Lung (tissue), 12 donors: ENCODE data around the gene RSF1. TPM values are rescaled to one million over a fixed set of nuclear protein-coding genes. Genes with fewer than 3 reads are reported as not detected.

Experiments
- ATAC-seq: fragments of 200-7000 bp; cut with Tn5 transposase; one replicate; pipeline ENCODE4 v1.9.1; 2020; ENCODE audit warnings: moderate number of reproducible peaks; ENCODE audit not compliant: insufficient read depth, low FRiP score
- DNase-seq, 3 donors: peaks; one replicate each; pipeline ENCODE4 v3.0.0-alpha.2; 2013 to 2017
- H3K27ac ChIP-seq, 2 donors: one replicate each; pipeline ENCODE4 v1.5.1; 2013; ENCODE audit warnings: mild to moderate bottlenecking in 2 of 2, moderate library complexity in 2 of 2, control low read depth in 1 of 2, inconsistent platforms in 1 of 2, low read depth in 1 of 2, low read length in 1 of 2
- H3K27me3 ChIP-seq, 3 donors: one replicate each; pipeline ENCODE4 v1.5.1; 2013; ENCODE audit warnings: low read length in 2 of 3; ENCODE audit not compliant: control insufficient read depth in 3 of 3, insufficient read depth in 3 of 3
- H3K36me3 ChIP-seq, 4 donors: one replicate each; pipeline ENCODE4 v1.5.1; 2013; ENCODE audit warnings: low read length in 4 of 4, mild to moderate bottlenecking in 1 of 4, moderate library complexity in 1 of 4; ENCODE audit not compliant: control insufficient read depth in 4 of 4, insufficient read depth in 4 of 4
- H3K4me1 ChIP-seq, 5 donors: one replicate each; pipeline ENCODE4 v1.5.1; 2013; ENCODE audit warnings: low read length in 5 of 5, mild to moderate bottlenecking in 2 of 5, moderate library complexity in 1 of 5; ENCODE audit not compliant: control insufficient read depth in 5 of 5, insufficient read depth in 5 of 5
- H3K4me3 ChIP-seq: one replicate; pipeline ENCODE4 v1.5.1; 2013; ENCODE audit warnings: mild to moderate bottlenecking, control low read depth, moderate library complexity
- H3K9ac ChIP-seq, 2 donors: one replicate each; pipeline ENCODE4 v1.5.1; 2013; ENCODE audit warnings: low read length in 2 of 2, control low read depth in 1 of 2; ENCODE audit not compliant: insufficient read depth in 1 of 2
- H3K9me3 ChIP-seq, 4 donors: one replicate each; pipeline ENCODE4 v1.5.1; 2013; ENCODE audit warnings: low read length in 3 of 4, mild to moderate bottlenecking in 1 of 4, moderate library complexity in 1 of 4; ENCODE audit not compliant: control insufficient read depth in 4 of 4, insufficient read depth in 3 of 4
- WGBS, 2 donors: extraction: QIAGEN DNeasy Blood & Tissue Kit; methylation state at CpG; one replicate each; pipeline ENCODE4 v1.1.7; 2013; 5-methylcytosine and 5-hydroxymethylcytosine counted together
- polyA plus RNA-seq, 2 donors: library from polyadenylated mRNA; stranded (reverse); fragments of 200-250 nt; gene quantifications; one replicate each; pipeline ENCODE4 v1.2.1, GENCODE V29; 2013
- total RNA-seq, 2 donors: library from RNA; depleted of rRNA in 1 of 2; stranded (reverse); fragments of >200 nt in 1 of 2; gene quantifications; one replicate each; pipeline ENCODE4 v1.2.1, GENCODE V29; 2014 to 2021
- TF ChIP-seq, protein P1 (sequence below): IDR thresholded peaks from 2 replicates; pipeline ENCODE4 v1.5.1; 2012; ENCODE audit warnings: mild to moderate bottlenecking; ENCODE audit errors: control extremely low read depth, extremely low read depth
- donor health status: control.
- donor health status: control.
- donor health status: Bipolar disorder and iron deficiency.
- donor health status: healthy.
- donor health status: DM: yes; HTN: yes; CAD: no.

RSF1 gene
- total and polyA plus RNA-seq, 4 donors, result 9.8 to 110 (median 29.2) TPM

DNA sequence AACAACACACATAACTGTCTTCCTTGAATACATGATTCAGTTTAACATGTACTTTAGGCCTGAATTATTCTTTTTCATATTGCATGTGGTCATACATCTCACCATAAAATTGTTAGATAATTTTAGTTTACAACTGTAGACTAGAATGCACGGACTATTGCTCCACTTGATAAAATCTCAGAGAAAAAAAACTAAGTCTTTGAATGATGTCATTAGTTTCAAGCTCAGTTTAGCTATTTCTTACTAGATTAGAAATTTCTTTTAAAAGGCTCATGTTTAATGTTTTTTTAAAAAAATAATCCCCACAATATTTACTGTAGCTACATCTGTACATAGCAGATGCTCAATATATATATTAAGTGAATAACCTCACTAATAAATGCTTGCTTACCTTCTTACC is 5.1 kb downstream of the RSF1 start:
- WGBS, 2 donors, result 85 to 90% methylated on average over 1 of the region's 1 CpG
- no peak overlapping the region for H3K4me3 ChIP-seq
- peaks cover 0 to 6% (median under 1%) of the 10 kb centered on the region in 4 donors for H3K36me3 ChIP-seq
- no peak for ATAC-seq
- no peak for DNase-seq
- peaks cover 0 to 9% (median 6%) of the 10 kb centered on the region in 5 donors for H3K4me1 ChIP-seq
- TF ChIP-seq, protein P1, sequence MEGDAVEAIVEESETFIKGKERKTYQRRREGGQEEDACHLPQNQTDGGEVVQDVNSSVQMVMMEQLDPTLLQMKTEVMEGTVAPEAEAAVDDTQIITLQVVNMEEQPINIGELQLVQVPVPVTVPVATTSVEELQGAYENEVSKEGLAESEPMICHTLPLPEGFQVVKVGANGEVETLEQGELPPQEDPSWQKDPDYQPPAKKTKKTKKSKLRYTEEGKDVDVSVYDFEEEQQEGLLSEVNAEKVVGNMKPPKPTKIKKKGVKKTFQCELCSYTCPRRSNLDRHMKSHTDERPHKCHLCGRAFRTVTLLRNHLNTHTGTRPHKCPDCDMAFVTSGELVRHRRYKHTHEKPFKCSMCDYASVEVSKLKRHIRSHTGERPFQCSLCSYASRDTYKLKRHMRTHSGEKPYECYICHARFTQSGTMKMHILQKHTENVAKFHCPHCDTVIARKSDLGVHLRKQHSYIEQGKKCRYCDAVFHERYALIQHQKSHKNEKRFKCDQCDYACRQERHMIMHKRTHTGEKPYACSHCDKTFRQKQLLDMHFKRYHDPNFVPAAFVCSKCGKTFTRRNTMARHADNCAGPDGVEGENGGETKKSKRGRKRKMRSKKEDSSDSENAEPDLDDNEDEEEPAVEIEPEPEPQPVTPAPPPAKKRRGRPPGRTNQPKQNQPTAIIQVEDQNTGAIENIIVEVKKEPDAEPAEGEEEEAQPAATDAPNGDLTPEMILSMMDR, result no peak
- no peak overlapping the region for H3K27ac ChIP-seq
- no peaks in the 10 kb centered on the region for H3K9me3 ChIP-seq
- H3K9ac ChIP-seq, result no peak overlapping the region
- no peaks in the 10 kb centered on the region for H3K27me3 ChIP-seq

DNA sequence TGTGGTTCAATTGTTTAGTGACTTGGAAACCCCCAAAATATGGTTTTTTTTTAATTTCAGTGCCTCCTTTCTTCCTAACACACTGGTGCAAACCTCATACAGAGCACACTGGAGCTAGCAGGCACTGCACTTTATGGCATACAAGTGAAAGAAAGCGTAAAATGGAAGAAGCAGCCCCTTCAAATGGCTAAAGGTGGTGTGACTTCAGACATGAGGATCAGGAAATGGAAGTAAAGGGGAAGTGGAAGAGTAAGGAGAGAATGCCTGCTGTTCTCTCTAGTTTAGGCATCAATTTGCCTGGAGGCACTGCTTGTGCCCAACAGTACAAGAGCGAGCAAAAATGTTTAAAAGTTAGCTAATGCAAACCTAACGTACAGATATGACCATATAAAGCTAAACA is 5.7 kb downstream of the RSF1 start:
- Histone ChIP-seq H3K9me3 (no peaks in the 10 kb centered on the region), H3K27ac (no peak overlapping the region), H3K36me3 (peaks cover 0 to 6% (median under 1%) of the 10 kb centered on the region in 4 donors), H3K4me3 (no peak overlapping the region), H3K27me3 (no peaks in the 10 kb centered on the region), H3K9ac (no peak overlapping the region), H3K4me1 (peaks cover 0 to 9% (median 6%) of the 10 kb centered on the region in 5 donors)
- TF ChIP-seq, protein P1, result no peak
- DNase-seq (no peak), ATAC-seq (no peak)
- 95 to 99% methylated on average over 3 of the region's 3 CpGs for WGBS, 2 donors

DNA sequence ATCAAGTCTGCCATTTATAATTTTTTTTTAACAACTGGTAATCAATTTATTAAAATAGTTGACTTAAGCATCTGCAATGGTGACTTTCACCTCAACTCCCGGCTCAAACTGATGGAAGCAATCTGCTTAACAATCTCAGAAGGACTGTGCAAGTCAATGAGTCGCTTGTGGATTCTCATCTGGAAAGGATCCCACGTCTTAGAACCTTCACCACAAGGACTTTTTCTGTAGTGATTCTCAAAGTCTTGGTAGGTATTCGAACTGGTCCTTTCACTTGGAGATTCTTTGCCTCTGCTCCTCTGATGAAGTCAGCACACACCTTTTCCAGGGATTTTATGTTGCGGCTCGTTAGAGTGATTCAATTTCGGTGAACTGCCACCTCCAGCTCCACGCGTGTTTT is 7.3 kb downstream of the RSF1 start:
- Histone ChIP-seq H3K36me3 (peaks cover 0 to 8% (median under 1%) of the 10 kb centered on the region in 4 donors), H3K9me3 (no peaks in the 10 kb centered on the region), H3K27me3 (no peaks in the 10 kb centered on the region), H3K4me1 (peaks cover 0 to 10% (median 0%) of the 10 kb centered on the region in 5 donors), H3K27ac (no peak overlapping the region), H3K4me3 (no peak overlapping the region), H3K9ac (no peak overlapping the region)
- ATAC-seq (no peak), DNase-seq (no peak)
- TF ChIP-seq, protein P1, result no peak
- WGBS, 2 donors, result 93 to 95% methylated on average over 9 of the region's 9 CpGs

DNA sequence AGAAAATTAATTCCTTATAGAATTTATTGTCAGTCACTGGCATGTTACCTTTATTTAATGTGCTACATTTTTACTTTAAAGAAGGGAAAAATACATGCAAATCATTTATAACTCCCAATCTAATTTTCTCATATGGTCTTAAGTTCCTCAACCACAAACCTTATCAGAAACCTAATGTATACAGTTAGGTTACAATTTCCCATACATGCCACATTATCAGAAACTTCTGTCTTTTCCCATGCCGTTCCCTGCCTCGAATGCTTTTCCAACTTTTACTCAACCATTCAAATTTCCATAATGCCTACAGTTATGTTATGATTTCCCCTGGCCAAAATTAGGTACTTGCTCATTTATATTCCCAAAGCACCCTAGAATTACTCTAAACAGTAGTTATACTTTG is 13.5 kb downstream of the RSF1 start:
- Histone ChIP-seq H3K9me3 (no peaks in the 10 kb centered on the region), H3K4me3 (no peak overlapping the region), H3K27ac (no peak overlapping the region), H3K4me1 (peaks cover 0 to 6% (median 0%) of the 10 kb centered on the region in 5 donors), H3K9ac (no peak overlapping the region), H3K27me3 (no peaks in the 10 kb centered on the region), H3K36me3 (peaks cover 0 to 8% (median 2%) of the 10 kb centered on the region in 4 donors)
- TF ChIP-seq, protein P1, result no peak
- 86 to 90% methylated on average over 2 of the region's 2 CpGs for WGBS, 2 donors
- DNase-seq, result no peak
- no peak for ATAC-seq
